Amniotic epithelial cell (primary cell): Measurements from ENCODE around the gene CLEC2D.
"Not testable (repeated sequence)": the region's sequence is repeated elsewhere in the genome, so short reads cannot be mapped to it uniquely, and the experiment has no call there.

ENCODE experiments used
- DNase-seq: peaks from one replicate; pipeline ENCODE4 v3.0.0-alpha.2; 2010; ENCODE audit warnings: low read depth

Gene CLEC2D

DNA sequence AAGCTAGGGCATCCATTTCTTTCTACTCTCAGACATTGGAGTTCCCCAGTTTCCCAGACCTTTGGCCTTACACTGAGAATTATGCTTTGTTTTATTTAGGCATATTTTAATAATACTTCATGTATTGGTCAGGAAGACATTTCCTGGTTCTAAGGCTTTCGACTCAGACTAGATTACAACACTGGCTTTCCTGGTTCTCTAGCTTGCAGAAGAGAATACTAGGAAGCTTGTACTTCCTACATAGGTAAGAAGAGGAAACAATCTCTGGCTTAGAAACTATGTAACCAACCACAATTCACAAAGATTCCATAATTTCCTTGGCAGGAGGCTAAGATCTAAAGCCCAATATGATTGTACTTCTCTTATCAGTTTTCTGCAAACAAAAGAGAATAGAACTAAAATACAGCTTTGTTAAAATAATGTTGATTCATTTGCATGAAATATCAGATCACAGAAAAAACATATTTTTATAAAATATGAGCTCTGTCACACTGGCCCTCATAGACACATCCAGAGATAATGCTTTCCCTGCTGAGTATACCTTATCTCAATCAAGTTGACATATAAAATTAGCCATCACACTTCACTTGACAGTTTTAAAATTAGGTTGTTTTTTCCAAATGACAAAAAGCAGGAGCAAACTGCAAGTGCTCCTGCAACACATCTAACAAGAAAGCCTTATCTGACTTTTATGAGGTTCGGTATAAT lies 30.5 kb downstream of the CLEC2D start:
- DNase-seq: peak; percentile 68

DNA sequence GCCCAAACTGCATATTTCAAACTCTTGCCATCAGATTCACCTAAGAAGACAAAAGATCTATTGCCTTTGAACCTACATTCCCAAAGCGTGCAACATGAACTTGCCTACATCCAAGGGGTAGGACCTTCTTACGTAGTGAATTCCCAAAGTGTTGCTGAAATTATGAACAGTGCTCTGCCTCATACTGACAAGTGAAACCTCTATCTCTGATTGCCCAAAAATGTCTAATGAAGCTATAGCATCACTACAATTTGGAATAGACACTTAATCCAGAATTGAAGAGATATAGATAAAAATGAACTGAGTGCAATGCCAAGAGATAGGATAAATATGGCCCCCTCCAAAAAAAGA lies 31.1 kb downstream of the CLEC2D start:
- DNase-seq: peak; percentile 25

DNA sequence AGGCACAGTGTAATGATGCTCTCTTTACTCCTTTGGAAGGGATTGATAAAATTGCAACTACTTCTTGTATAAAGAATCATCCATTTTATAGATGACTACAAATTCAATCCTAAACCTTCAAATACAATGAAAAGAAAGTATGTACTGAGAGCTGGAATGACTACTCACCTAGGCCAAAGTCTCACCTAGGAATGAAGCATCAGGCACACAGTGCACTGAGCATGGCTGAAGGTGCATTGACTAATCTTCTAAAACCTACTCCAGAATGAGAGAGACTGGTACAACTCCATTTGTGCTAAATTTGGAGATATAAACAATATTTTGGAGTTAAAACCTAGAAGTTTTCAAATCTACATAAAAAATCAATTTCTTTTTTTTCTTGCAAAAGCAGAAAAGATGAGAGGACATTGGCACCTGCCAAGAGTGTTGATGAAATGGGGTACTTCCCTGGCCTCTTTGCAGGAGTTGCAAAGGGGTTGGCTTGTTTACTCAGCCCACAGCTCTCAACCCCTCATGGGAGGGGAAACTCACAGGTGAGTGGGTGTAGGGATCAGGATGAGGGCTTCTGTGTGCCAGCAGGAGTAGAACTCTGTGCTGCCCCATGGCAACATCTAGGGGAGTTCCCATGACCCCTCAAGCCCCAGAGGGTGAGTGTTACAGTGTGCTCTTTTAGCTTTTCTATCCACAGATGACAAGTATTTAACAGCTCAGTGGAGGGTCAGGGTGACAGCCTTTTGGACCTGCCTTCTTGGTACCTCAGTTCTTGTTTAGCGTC lies 32.1 kb downstream of the CLEC2D start:
- DNase-seq: no peak

DNA sequence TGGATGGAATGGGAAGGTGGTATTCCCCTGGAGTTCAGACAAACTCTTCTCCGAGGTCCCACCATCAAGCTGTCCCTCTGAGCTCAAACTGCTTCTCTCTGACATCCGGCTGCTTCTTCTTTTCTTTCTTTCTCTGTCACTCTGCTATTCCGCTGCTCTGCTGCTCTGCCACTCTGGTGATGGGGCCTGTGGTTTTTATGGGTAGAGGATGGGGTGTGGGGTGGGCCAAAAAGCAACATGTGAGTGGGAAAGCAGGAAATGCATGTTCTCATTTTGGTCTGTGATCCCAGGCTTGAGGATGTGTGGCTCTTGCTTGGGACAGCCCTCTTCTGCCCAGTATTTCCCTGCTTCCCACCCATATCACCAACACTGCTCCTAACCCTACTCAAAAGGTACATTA lies 32.7 kb downstream of the CLEC2D start:
- DNase-seq: no peak

DNA sequence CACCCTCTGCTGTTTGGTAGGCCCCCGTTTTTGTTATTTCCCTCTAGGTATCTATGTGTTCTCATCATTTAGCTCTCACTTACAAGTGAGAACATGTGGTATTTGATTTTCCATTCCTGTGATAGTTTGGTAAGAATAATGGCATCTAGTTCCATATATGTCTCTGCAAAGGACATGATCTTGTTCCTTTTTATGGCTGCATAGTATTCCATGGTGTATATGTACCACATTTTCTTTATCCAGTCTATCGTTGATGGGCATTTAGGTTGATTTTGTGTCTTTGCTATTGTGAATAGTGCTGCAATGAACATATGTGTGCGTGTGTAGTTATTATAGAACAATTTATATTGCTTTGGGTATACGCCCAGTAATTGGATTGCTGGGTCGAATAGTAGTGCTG lies 35.0 kb downstream of the CLEC2D start:
- DNase-seq: not testable (repeated sequence)

DNA sequence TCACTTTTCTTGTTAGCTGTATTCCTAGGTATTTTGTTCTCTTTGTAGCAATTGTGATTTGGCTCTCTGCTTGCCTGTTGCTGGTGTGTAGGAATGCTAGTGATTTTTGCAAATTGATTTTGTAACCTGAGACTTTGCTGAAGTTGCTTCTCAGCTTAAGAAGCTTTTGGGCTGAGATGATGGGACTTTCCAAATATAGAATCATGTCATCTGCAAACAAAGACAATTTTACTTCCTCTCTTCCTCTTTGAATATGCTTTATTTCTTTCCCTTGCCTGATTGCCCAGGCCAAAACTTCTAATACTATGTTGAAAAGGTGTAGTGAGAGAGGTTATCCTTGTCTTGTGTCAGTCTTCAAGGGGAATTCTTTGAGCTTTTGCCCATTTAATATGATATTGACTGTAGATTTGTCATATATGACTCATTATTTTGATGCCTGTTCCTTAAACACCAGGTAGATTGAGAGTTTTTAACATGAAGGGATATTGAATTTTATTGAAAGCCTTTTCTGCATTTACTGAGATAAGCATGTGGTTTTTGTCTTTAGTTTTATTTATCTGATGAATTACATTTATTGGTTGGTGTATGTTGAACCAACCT lies 36.7 kb downstream of the CLEC2D start:
- DNase-seq: no peak

DNA sequence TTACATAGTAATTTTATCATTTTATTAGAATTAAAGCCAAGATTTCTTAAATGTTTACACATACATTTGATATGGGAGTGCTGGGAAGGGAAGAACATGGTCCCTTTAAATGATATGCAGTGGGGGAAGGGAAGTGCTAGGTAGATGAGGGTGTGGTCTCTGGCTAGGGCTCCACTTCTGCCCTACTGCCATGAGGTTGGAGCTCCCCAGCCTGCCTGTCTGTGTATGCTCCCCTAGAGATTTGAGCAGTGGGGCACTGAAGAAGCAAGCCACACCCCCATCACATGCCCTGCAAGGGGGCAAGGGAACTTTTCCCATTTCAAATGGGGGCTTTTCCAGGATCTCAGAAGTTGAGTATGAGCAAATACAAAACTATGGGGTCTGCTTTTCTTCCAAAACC lies 37.8 kb downstream of the CLEC2D start:
- no peak for DNase-seq

DNA sequence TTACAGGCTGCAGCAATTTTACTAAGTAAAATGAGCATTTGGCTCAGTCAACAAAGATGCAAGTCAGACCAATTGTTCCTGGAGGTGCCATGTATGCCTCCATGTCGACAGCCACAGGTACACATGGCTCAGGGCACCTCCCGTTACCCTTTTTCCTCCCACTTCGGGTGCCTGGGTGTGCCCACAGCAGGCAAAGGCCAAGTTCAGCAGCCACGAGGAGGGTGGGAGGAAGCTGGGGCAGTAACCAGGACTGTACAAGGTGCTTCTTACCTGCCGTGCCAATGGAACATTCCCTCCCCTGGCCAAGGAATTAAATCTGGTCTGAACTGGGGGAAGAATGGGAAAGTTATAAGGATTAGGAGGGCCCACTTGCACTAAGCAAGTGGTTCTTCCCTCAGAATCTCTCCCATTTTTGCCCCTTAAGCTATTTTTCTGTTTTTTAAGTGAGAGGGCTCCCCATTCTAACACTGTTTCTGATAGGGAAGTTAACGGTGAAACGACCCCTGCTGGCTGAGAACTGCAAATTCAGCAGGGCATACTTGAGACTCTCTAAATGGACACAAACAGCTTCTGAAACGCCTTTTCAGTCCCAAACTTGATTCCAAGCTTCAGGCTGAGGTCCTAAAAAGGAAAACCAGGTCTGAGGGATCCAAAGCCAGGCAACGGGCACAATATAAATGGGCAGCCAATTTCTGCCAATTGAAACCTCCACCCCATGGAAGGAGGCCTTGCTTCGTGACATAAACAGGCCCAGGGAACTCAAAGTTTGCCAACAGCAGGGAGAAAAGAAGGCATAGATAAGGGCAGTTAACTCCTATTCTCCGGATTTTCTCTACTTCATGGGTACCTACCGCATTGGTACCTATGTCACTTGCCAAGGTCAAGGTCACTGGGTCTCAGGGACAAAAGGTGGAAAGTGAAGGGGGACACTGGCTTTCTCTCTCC lies 38.6 kb downstream of the CLEC2D start:
- peak; percentile 42 for DNase-seq

DNA sequence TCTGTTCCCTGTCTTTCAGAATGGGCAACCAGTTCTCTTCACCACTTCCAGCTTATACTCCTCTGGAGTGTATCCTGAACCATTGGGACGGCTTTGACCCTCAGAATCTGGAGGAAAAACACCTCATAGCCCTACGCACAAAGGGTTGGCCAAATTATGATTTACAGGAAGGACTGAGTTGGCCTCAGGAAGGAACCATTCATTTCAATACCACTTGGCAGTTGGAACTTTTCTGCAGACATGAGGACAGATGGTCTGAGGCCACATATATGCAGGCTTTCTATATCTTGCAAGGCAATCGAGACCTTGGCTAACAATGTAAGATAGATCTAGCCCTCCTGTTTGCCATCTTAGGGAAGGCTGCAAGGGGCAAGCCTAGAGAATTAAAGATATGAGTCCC lies 39.3 kb downstream of the CLEC2D start:
- no peak for DNase-seq

DNA sequence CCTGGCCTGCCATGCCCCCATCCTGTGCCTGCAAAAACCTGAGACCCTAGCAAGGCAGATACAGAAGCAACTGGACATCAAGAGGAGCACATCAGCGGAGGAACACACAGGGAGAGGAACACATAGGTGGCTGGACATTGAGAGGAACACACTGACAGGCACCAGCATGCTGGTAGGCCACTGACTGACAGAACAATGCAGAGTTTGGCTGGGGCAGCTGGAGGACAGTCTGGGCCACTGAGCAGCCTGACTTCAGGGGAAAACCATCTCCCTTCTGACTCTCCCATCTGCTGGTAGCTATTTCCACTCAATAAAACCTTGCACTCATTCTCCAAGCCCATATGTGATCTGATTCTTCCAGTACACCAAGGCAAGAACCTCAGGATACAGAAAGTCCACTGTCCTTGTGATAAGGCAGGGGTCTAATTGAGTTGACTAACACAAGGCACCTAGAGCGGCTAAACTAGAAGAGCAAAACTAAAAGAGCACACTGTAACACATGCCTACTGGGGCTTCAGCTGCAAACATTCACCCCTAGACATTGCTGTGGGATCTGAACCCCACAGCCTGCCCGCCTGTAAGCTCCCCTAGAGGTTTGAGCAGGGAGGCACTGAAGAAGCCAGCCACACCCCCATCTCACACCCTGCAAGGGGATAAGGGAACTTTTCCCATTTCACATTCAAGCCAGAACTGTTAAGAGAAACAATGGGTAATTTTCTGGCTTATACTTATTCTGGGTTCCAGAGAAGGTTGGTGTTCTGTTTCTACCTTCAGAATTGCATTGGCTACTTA lies 41.3 kb downstream of the CLEC2D start:
- DNase-seq: no peak

DNA sequence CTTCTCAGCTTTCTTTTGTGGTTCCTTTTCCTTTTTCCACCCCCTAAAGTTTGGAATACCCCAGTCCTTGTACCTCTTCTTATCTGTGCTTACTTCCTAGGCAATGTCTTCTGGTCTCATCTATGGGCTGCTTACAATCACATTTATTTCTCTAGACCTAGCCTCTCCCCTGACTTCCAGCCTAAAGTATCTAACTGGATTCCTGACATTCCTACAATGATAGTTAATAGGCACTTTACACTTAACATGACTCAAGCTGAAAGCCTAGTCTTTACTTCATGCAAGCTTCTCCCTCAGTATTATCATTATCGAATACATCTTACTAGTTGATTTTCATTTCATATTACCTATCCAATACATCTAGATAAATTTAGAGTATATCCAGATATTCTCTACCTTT lies 42.2 kb downstream of the CLEC2D start:
- DNase-seq: peak; percentile 25

DNA sequence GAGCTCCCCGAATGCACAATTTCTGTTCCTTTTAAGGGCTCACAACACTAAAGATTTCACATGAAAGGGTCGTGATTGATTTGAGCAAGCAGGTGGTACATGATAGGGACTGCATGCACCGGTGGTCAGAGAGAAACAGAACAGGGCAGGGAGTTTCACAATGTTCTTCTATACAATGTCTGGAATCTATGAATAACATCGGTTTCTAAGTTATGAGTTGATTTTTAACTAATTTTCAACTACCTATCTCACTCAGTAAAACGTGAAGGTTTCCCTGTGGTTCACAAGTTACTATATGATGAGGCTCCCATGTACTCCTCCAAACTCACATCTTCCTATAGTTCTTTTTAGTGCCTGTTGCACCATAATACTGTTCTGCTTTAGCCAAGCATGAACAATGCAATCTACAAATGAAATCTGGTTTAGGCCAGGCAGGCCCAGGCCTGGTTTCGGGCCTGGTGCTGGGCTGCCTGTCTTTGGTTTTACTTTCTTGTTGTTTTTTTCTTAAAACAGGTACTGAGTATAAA lies 43.6 kb downstream of the CLEC2D start:
- not testable (repeated sequence) for DNase-seq

DNA sequence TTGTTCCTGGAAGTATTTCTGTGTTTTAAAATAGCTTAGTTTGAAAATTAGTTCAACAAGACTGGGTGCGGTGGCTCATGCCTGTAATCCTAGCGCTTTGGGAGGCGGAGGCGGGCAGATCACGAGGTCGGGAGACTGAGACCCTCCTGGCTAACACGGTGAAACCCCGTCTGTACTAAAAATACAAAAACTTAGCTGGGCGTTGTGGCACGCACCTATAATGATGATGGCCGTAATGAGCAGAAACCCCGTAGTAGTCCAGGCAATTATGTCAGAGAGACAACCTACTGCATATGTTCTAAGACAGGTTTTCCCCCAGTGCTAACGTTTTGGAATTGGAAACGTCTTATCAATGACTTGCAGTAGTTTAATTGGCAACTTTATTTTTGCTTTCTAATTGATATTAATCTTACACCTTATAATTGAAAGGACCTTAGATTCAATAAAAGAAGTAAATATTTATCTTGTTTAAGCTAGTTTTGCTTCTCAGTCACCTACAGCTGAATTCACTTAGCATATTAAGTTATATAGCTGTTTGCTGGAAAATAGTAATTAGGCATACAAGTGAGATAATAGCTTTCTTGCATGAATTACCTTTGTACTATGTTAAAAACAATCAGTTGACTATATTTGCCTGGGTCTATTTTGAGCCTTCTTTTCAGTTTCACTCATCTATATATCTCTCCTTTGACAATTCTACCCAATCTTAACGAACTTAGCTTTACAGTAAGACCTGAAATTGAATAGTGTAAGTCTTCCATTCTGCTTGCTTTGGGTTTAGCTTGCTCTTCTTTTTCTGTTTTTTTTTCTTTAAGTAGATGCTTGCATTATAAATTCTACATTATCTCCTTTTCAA lies 47.8 kb downstream of the CLEC2D start:
- DNase-seq: no peak

DNA sequence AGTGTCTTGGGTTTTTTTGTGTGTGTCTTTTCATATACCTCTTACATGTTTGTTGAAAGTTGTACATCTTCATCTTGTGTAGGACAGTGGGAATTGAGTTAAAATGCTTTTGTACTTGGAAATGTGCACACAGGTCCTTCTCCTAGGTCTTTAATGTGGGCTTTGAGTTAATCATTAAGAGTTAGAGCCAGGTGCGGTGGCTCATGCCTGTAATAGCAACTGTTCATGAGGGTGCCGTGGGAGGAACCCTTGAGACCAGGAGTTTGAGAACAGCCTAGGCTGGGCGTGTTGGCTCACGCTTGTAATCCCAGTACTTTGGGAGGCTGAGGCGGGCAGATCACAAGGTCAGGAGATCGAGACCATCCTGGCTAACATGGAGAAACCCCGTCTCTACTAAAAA lies 49.5 kb downstream of the CLEC2D start:
- no peak for DNase-seq

DNA sequence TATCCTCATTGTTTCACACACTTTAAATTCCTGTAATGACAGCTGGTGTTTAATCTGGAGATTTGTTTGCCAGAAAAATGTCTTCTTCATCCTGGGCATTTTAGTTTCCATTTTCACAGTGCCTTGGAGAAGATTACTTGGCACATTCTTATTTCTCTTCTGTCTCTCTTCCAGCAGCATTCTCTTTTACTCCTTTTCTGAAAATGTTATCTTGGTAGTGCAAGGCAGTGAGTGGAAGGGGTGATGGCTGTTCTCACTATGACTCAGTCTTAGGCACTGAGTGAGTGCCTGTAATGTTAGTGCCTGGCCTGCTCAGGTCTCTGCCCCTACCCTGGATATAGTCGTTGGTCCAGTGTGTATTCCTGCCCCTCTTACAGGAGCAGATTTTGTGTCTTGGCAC lies 50.3 kb downstream of the CLEC2D start:
- DNase-seq: peak; percentile 9

DNA sequence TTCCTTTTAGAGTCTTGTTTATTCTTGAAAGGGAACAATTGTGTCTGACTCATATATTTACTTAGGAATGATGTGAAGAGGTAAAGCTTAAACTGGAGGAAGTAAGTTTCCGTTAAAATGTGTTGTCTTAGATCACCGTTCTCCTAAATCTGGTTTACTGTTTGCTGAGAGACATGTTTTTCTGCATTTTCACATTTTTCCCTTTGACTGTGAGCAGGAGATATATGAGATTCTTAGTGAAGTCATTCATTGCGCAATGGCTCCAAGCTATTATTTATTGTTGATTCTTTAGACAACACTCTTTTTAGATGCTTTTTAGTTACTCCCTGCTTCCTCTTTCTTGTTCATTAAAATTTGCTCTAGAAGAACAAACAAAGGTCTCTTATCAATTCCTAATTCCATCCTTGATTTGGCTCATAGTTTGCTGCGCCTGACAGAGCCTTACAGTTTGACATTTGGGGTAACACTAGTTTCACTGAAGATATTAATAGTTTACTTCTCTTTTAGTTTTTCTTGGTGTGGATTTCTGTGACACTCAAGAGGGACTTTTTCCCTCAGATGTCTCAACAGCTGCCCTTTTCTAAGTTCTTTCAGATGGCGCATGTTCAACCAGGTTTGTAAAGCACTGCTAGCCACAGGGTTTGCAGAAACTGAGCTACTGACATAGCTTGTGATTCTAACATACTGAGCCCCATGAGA lies 52.0 kb downstream of the CLEC2D start:
- DNase-seq: peak; percentile 80

DNA sequence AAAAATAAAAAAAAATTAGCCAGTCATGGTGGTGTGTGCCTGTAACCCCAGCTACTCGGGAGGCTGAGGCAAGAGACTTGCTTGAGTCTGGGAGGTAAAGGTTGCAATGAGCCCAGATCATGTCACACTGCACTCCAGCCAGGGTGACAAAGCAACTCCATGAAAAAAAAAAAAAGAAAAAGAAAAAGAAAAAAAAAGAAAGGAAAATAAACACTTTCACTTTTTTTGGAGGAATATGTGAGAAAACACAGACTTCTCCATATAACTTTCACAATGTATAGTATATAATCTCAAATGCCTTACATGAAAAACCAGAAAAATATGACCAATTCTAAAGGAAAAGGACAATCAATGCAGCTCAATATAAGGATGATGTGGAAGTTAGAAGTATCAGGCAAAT lies 54.5 kb downstream of the CLEC2D start:
- no peak for DNase-seq

DNA sequence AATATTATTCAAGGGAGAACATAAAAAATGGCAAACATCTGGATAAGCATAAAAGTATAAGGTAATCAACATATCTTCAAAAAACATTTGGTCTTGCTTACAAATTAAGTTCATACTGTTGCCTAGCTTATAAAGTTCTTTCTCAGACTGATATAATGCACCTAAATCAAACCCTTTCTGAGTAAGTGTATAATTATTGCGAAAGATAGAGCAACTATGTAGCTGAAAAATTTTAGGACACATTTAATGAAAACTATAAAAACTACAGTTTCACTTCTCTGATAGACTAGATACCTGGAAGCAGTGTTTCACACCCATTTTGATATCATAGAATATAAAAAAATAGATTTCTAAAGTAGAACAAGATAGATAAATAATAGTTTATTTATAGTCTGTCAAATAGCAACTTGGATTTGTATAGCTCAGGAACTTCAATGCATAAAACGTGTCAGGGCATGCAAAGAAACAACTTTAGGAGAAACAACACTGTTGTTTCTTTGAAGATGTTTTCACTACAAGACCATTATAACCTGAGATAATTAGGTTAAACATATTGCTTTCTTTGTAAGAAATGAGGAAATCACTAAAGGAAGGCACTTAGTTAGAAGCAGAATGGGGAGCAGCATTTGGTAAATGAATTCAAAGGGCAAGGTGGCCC lies 55.8 kb downstream of the CLEC2D start:
- DNase-seq: no peak

DNA sequence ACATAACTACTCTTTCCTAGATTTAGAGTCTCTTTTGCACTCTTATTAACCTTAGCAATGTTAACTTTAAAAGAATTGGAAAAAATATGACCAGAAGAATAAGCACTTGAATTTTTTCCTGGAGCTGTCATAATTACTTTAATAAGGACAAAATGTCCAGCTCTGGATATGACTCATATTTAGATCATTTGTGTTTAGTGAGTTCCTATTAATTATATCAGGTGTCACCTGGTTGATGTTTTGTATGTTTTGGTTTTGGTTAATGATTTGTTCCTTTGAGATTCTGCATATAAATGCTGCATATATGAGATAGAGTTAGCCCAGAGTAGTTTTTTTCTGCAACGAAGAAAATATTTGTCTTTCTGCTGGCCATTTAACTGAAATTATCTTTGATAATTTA lies 58.3 kb downstream of the CLEC2D start:
- DNase-seq: no peak
